ENCODE data around the gene PREPL. TPM values are rescaled to one million over a fixed set of nuclear protein-coding genes. Genes with fewer than 3 reads are reported as not detected.

Gene PREPL
- total RNA-seq, 2 donors from 2014 or later = 24.4 to 46.5 TPM

DNA sequence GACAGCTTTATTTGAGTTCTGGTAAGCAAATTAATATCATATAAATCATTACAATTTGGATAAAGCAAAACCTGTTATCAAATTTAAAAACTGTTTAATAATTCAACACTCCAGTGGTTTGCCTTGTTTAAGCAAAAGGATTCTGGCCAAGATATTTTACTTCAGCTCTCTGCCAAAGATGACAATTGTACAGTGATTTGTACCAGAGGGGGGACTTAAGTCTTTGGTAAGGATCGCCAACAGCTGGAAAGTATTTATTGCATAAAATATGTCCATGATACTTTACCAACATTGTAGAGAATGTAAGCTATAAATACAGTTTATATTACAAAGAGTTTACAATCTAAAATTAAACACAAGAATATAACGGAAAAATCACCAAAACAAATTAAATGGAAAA, 13.8 kb downstream of the PREPL start:
- intact Hi-C loops (cut with DNase I) = no loop called here
- Histone ChIP-seq H3K27ac (peak overlapping the region in 2 of 4 donors; percentile 3 to 4), H3K4me1 (peaks cover 26% of the 10 kb centered on the region), H3K4me3 (no peak overlapping the region), H3K27me3 (no peaks in the 10 kb centered on the region), H3K9me3 (no peaks in the 10 kb centered on the region), H3K36me3 (replicated peaks in 1 of 2; ENCODE audit: insufficient read depth in 1 of 2, low read depth in 2 of 2) (peaks cover 7 to 8% of the 10 kb centered on the region in 2 donors)
- DNase-seq (no peak), ATAC-seq (no peak)
- no peak for TF ChIP-seq CTCF (IDR thresholded peaks at IDR 0.05)
- no peak for TF ChIP-seq POLR2A (IDR thresholded peaks at IDR 0.05)
- 49 to 66% methylated on average over 2 of the region's 2 CpGs for WGBS, 2 donors

DNA sequence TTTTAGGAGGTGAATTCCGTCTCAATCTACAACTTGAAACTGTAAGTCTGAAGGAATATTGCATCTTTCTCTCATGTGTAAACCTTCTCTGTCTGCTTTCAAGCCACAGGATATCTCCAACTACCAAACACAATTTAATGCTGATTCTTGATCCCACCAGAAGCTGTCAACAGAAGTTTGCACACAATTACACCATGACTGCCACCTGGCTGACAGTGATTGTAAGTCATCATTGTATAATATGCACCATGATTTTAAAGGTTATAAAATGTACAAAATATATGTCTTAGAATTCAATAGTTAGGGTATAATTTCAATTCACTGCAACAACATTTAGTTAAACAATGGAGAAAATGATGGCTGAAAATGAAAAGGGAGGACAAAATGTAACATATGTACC, 18.4 kb downstream of the PREPL start:
- WGBS, 2 donors = 52 to 75% methylated on average over 1 of the region's 1 CpG
- Histone ChIP-seq H3K27ac (no peak overlapping the region), H3K4me1 (peaks cover 8% of the 10 kb centered on the region), H3K36me3 (replicated peaks in 1 of 2; ENCODE audit: insufficient read depth in 1 of 2, low read depth in 2 of 2) (peaks cover 8 to 15% of the 10 kb centered on the region in 2 donors), H3K27me3 (no peaks in the 10 kb centered on the region), H3K9me3 (no peaks in the 10 kb centered on the region), H3K4me3 (no peak overlapping the region)
- TF ChIP-seq CTCF (IDR thresholded peaks at IDR 0.05) (peak in 6 of 7 experiments; percentile 29 to 74 (median 62)), POLR2A (IDR thresholded peaks at IDR 0.05) (no peak)
- ATAC-seq (peak; percentile 35), DNase-seq (peak in 3 of 4 donors; percentile 30 to 55 (median 46))
- intact Hi-C loops (cut with DNase I) = no loop called here

GRCh38 chr2:44335806-44336538, 25.3 kb downstream of the PREPL start:
- intact Hi-C loops (cut with DNase I) = no loop called here
- WGBS, 2 donors = 94 to 97% methylated on average over 2 of the region's 2 CpGs
- H3K9me3 ChIP-seq = no peaks in the 10 kb centered on the region
- ATAC-seq (no peak), DNase-seq (no peak)
- H3K36me3 ChIP-seq (replicated peaks in 1 of 2; ENCODE audit: insufficient read depth in 1 of 2, low read depth in 2 of 2) = peaks cover 7 to 13% of the 10 kb centered on the region in 2 donors
- no peak overlapping the region for H3K27ac ChIP-seq
- no peaks in the 10 kb centered on the region for H3K27me3 ChIP-seq
- H3K4me3 ChIP-seq = no peak overlapping the region
- TF ChIP-seq POLR2A (IDR thresholded peaks at IDR 0.05) = no peak
- TF ChIP-seq CTCF (IDR thresholded peaks at IDR 0.05) = no peak
- peaks cover 13% of the 10 kb centered on the region for H3K4me1 ChIP-seq

DNA sequence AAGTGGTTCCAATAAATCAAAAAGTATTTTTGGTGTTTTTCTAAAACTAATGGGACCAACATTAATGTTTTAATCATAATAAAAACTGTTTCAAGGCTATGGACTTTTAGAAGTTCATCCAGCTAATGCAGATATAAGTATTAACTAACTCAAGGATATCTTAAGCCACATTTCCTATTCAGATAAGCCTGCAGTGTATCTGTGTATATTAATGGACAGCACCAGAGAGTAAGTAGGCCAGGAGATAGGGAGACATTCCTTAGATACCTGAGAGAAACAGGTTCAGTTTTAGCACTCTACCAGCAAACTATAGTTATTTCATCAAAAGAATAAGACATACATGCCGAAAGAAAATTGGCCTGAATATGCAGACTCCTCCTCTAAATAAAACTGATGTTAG, 27.3 kb downstream of the PREPL start:
- peak overlapping the region in 1 of 4 donors; percentile 38 for H3K27ac ChIP-seq
- no peaks in the 10 kb centered on the region for H3K27me3 ChIP-seq
- WGBS, 2 donors = 21 to 31% methylated on average over 1 of the region's 1 CpG
- TF ChIP-seq POLR2A (IDR thresholded peaks at IDR 0.05) (no peak), CTCF (IDR thresholded peaks at IDR 0.05) (no peak)
- peaks cover 8 to 14% of the 10 kb centered on the region in 2 donors for H3K36me3 ChIP-seq (replicated peaks in 1 of 2; ENCODE audit: insufficient read depth in 1 of 2, low read depth in 2 of 2)
- no peak overlapping the region for H3K4me3 ChIP-seq
- H3K9me3 ChIP-seq = no peaks in the 10 kb centered on the region
- intact Hi-C loops (cut with DNase I) = no loop called here
- DNase-seq (no peak), ATAC-seq (no peak)
- H3K4me1 ChIP-seq = peaks cover 17% of the 10 kb centered on the region

DNA sequence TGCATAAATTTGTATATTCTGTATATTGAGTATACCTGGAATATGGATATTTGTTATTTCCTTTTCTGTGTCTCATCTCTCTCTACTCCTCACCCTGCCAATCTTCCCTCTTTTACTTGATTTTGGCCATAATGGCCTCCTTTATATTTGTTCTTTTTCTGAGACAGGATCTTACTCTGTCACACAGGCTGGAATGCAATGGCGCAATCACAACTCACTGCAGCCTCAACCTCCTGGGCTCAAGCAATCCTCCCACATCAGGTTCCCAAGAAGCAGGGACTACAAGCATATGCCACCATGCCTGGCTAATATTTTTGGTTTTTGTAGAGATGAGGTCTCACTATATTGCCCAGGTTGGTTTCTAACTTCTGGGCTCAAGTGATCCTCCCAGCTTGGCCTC, 30.5 kb downstream of the PREPL start:
- no peaks in the 10 kb centered on the region for H3K27me3 ChIP-seq
- intact Hi-C loops (cut with DNase I) = no loop called here
- TF ChIP-seq CTCF (IDR thresholded peaks at IDR 0.05) = no peak
- TF ChIP-seq POLR2A (IDR thresholded peaks at IDR 0.05) = no peak
- H3K9me3 ChIP-seq = no peaks in the 10 kb centered on the region
- no peak overlapping the region for H3K27ac ChIP-seq
- H3K4me3 ChIP-seq = no peak overlapping the region
- ATAC-seq (no peak), DNase-seq (no peak)
- WGBS, 2 donors = 96 to 100% methylated on average over 1 of the region's 1 CpG
- peaks cover 18% of the 10 kb centered on the region for H3K4me1 ChIP-seq
- peaks cover 8 to 13% of the 10 kb centered on the region in 2 donors for H3K36me3 ChIP-seq (replicated peaks in 1 of 2; ENCODE audit: insufficient read depth in 1 of 2, low read depth in 2 of 2)
